HG02885 (cell line): Measurements from ENCODE around the gene NUDT1.
A peak's percentile ranks its signal among the peaks of the same experiment; 100 is the strongest.

Experiments used
- ATAC-seq: cut with Tn5 transposase; IDR thresholded peaks from one replicate; pipeline ENCODE4 v1.9.1; 2021; ENCODE audit warnings: mild to moderate bottlenecking; ENCODE audit not compliant: unreplicated experiment, poor library complexity

Gene NUDT1

GRCh38 chr7:2289111-2289586 lies 47.1 kb downstream of the NUDT1 start:
- ATAC-seq = no peak

GRCh38 chr7:2289621-2290020 lies 47.6 kb downstream of the NUDT1 start:
- ATAC-seq = no peak

GRCh38 chr7:2290877-2291276 lies 48.9 kb downstream of the NUDT1 start:
- ATAC-seq = no peak

GRCh38 chr7:2295936-2296620 lies 54.1 kb downstream of the NUDT1 start:
- no peak for ATAC-seq

- ATAC-seq = no peak
These were observed 54.8 kb downstream of the NUDT1 start for GRCh38 chr7:2296832-2297231.

- ATAC-seq = peak; percentile 62
These were observed 57.3 kb downstream of the NUDT1 start for GRCh38 chr7:2299131-2299829.

GRCh38 chr7:2299870-2300512 lies 58.0 kb downstream of the NUDT1 start:
- no peak for ATAC-seq
